Testis (tissue), 3 donors: Measurements from ENCODE around the gene ADAMTS1. TPM values are rescaled to one million over a fixed set of nuclear protein-coding genes. Genes with fewer than 3 reads are reported as not detected.

Experiments
- DNase-seq: peaks from one replicate; pipeline ENCODE4 v3.0.0-alpha.2; 2019
- H3K27ac ChIP-seq, 2 donors: fragments of 200-600 bp; sonication (generic); one replicate each; pipeline ENCODE4 v1.5.1; 2019
- H3K27me3 ChIP-seq: fragments of 200-600 bp; sonication (generic); one replicate; pipeline ENCODE4 v1.5.1; 2019
- H3K36me3 ChIP-seq: fragments of 200-600 bp; sonication (generic); one replicate; pipeline ENCODE4 v1.5.1; 2017; ENCODE audit warnings: low read depth; ENCODE audit errors: missing control alignments
- H3K4me1 ChIP-seq: fragments of 200-600 bp; sonication (generic); one replicate; pipeline ENCODE4 v1.5.1; 2019
- H3K4me3 ChIP-seq, 2 donors: fragments of 200-600 bp; sonication (generic); one replicate each; pipeline ENCODE4 v1.5.1; 2017 to 2019
- H3K9me3 ChIP-seq: fragments of 200-600 bp; sonication (generic); one replicate; pipeline ENCODE4 v1.5.1; 2017
- POLR2A ChIP-seq: fragments of 450-650 bp; IDR thresholded peaks from one replicate; pipeline ENCODE4 v1.6.1; 2017; ENCODE audit warnings: antibody characterized with exemption, mild to moderate bottlenecking, moderate library complexity
- WGBS, 2 donors: methylation state at CpG; one replicate each; pipeline ENCODE4 v1.1.5; 2018; 5-methylcytosine and 5-hydroxymethylcytosine counted together
- intact Hi-C: fragments of 100-400 bp; cut with DNase I; formaldehyde crosslinking; loops from one replicate; pipeline ENCODE4 v1.15.1; 2023; ENCODE audit warnings: low total_unique reads
- polyA plus RNA-seq: library from polyadenylated mRNA; stranded (reverse); fragments of 350-450 nt; fragmentation: Illumina TruSeq; extraction: RNeasy Lipid Tissue Mini Kit (QIAGEN cat#74804); gene quantifications from one replicate; pipeline ENCODE4 v1.2.3, GENCODE V29; 2014; ENCODE audit warnings: low read depth, low replicate concordance; ENCODE audit not compliant: insufficient read depth
- total RNA-seq, 2 donors: library from RNA; depleted of rRNA; stranded (reverse); fragments of >200 nt; gene quantifications; one replicate each; pipeline ENCODE4 v1.2.3, GENCODE V29; 2016
- TF ChIP-seq, protein P1 (sequence below), 3 experiments: fragments of 450-650 bp in 2 of 3; fragments of 200-600 bp in 1 of 3; sonication (generic) in 1 of 3; IDR thresholded peaks; one replicate each; pipeline ENCODE4 v1.5.1; 2016 to 2019; ENCODE audit warnings: antibody characterized with exemption in 3 of 3, mild to moderate bottlenecking in 2 of 3, moderate library complexity in 1 of 3

The ADAMTS1 gene
- total and polyA plus RNA-seq, 3 donors from 2014 or later = 15.9 to 33.7 (median 31.3) TPM

DNA sequence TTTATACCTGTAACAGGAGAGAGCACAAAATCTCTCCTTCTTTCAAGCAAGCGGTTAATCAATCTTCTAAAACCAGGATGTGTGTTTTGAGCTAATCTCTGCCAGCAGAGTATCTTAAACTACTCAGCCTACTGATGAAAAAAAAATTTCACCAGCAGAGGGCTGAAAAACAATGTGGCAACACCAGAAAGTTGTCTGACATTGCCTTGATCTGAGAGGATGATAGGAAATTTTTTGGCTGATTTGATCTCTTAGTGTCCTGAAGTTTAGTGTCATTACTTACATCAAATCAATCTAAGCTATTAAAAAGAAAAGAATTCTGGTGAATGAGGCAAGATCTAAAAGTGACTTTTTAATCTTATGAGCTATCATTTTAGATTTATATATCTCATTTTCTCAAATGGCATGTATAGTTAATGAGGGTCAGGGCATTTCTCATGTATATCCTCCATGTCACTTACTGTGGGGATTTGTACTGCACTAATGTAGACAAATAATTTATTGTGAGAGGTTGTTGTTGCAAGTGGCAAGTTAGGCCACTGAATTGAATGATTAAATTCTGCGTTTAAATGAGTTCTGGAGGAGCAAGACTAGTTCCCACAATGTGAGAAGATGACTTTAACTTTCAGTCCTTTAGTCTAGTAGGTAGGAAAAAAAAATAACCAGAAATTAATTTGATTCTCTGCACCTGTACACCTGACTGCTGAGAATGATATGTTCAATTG is 10.9 kb downstream of the ADAMTS1 start:
- 85% methylated on average over 2 of the region's 2 CpGs for WGBS, 2 donors
- H3K4me3 ChIP-seq = no peak overlapping the region
- H3K27ac ChIP-seq = no peak overlapping the region
- no peak for TF ChIP-seq POLR2A
- TF ChIP-seq, protein P1, sequence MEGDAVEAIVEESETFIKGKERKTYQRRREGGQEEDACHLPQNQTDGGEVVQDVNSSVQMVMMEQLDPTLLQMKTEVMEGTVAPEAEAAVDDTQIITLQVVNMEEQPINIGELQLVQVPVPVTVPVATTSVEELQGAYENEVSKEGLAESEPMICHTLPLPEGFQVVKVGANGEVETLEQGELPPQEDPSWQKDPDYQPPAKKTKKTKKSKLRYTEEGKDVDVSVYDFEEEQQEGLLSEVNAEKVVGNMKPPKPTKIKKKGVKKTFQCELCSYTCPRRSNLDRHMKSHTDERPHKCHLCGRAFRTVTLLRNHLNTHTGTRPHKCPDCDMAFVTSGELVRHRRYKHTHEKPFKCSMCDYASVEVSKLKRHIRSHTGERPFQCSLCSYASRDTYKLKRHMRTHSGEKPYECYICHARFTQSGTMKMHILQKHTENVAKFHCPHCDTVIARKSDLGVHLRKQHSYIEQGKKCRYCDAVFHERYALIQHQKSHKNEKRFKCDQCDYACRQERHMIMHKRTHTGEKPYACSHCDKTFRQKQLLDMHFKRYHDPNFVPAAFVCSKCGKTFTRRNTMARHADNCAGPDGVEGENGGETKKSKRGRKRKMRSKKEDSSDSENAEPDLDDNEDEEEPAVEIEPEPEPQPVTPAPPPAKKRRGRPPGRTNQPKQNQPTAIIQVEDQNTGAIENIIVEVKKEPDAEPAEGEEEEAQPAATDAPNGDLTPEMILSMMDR (IDR thresholded peaks at IDR 0.05) = peak in 1 of 3 experiments; percentile 24
- intact Hi-C loops = no loop called here
- H3K36me3 ChIP-seq = no peaks in the 10 kb centered on the region
- no peak for DNase-seq
- no peaks in the 10 kb centered on the region for H3K27me3 ChIP-seq
- no peaks in the 10 kb centered on the region for H3K4me1 ChIP-seq
- H3K9me3 ChIP-seq = no peaks in the 10 kb centered on the region

DNA sequence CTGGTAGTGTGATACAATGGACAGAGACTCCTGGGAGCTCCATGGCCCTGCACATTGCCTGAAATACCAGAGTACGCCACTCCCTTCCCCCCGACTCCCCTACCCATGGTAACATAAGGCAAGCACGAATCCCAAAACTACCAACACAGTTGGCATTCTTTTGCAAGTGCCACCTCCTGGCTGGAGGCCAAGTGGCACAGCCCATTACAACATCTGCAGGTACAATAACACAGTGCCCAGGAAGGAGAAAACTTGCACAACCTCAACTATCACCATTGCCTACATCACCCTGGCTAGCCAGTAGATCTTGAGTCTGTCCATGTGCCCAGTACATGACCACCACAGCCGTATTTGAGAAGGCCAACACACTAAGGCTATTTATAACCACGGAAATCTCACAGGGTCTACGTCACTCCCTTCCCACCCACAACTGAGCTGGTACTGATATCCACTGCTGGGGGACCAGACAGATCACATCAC is 11.7 kb downstream of the ADAMTS1 start:
- DNase-seq = no peak
- Histone ChIP-seq H3K27ac (no peak overlapping the region), H3K36me3 (no peaks in the 10 kb centered on the region), H3K4me3 (no peak overlapping the region), H3K9me3 (no peaks in the 10 kb centered on the region), H3K27me3 (no peaks in the 10 kb centered on the region), H3K4me1 (no peaks in the 10 kb centered on the region)
- intact Hi-C loops = no loop called here
- 82 to 90% methylated on average over 6 of the region's 6 CpGs for WGBS, 2 donors
- TF ChIP-seq, protein P1 (IDR thresholded peaks at IDR 0.05) = no peak
- TF ChIP-seq POLR2A = no peak

DNA sequence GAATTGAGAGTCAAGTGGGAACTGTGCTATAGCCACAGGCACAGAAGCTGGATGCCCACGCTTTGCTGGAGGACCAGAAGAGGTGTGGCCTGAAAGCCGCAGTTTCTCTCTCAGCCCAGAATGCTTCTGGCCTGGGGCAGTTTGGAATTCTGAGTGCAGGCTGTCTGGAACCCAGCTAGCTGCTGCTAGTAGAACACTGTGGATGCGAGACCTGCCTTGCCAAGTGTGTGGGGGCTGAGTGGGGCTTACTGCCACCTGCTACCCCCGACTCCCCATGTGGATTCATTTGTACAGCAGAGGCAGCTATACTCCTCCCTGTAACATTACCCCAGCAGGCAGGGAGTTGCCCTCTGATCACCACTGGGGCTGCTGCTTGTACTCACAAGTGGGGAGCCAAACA is 12.2 kb downstream of the ADAMTS1 start:
- Histone ChIP-seq H3K4me3 (no peak overlapping the region), H3K4me1 (no peaks in the 10 kb centered on the region), H3K27ac (no peak overlapping the region), H3K27me3 (no peaks in the 10 kb centered on the region), H3K9me3 (no peaks in the 10 kb centered on the region), H3K36me3 (no peaks in the 10 kb centered on the region)
- DNase-seq = no peak
- intact Hi-C loops = no loop called here
- TF ChIP-seq POLR2A = no peak
- TF ChIP-seq, protein P1 (IDR thresholded peaks at IDR 0.05) = no peak
- WGBS, 2 donors = 29 to 88% methylated on average over 2 to 4 of the region's 4 CpGs

DNA sequence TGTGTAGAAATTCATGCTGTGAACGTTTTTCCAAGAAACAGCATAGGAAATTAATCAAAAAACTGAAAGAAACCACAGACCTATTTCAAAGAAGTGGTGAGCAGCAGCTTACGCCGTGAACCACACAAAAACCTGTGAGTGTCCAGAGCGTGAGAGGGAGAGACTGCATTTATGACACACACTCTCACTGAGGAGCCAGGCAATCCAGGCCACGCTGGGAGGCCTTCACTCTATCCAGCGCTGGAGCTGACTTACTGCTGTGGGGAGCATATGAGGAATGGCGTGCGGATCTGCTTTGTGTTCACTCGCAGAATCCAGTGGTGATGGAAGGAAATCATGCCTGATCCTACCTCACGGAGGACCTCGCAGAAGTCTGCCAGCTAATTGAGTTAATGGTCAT is 12.7 kb downstream of the ADAMTS1 start:
- no peak overlapping the region for H3K27ac ChIP-seq
- no peak for TF ChIP-seq POLR2A
- TF ChIP-seq, protein P1 (IDR thresholded peaks at IDR 0.05) = no peak
- no peaks in the 10 kb centered on the region for H3K9me3 ChIP-seq
- H3K4me3 ChIP-seq = no peak overlapping the region
- H3K27me3 ChIP-seq = no peaks in the 10 kb centered on the region
- WGBS, 2 donors = 61 to 62% methylated on average over 11 of the region's 11 CpGs
- intact Hi-C loops = no loop called here
- no peaks in the 10 kb centered on the region for H3K36me3 ChIP-seq
- no peaks in the 10 kb centered on the region for H3K4me1 ChIP-seq
- DNase-seq = no peak

DNA sequence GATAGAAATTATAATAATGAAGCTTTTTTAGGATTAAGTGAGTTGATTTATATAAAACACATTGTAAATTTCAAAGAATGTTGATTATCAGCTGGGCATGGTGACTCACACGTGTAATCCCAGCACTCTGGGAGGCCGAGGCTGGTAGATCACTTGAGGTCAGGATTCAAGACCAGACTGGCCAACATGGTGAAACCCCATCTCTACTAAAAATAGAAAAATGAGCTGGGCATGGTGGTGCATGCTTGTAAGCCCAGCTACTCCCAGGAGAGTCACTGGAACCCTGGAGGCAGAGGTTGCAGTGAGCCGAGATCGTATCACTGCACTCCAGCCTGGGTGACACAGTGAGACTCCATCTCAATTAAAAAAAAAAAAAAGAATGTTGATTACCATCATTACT is 18.4 kb downstream of the ADAMTS1 start:
- H3K4me3 ChIP-seq = no peak overlapping the region
- H3K27me3 ChIP-seq = no peaks in the 10 kb centered on the region
- no peaks in the 10 kb centered on the region for H3K9me3 ChIP-seq
- no peaks in the 10 kb centered on the region for H3K4me1 ChIP-seq
- no peak overlapping the region for H3K27ac ChIP-seq
- 87% methylated on average over 4 of the region's 4 CpGs for WGBS, 2 donors
- H3K36me3 ChIP-seq = no peaks in the 10 kb centered on the region
- no peak for DNase-seq
- TF ChIP-seq POLR2A = no peak
- TF ChIP-seq, protein P1 (IDR thresholded peaks at IDR 0.05) = no peak
- intact Hi-C loops = no loop called here
